GM19452 (cell line): ENCODE data around the gene GLOD4.

ENCODE experiments used
- ATAC-seq: cut with Tn5 transposase; IDR thresholded peaks from one replicate; pipeline ENCODE4 v1.9.1; 2021; ENCODE audit not compliant: unreplicated experiment

The GLOD4 gene

DNA sequence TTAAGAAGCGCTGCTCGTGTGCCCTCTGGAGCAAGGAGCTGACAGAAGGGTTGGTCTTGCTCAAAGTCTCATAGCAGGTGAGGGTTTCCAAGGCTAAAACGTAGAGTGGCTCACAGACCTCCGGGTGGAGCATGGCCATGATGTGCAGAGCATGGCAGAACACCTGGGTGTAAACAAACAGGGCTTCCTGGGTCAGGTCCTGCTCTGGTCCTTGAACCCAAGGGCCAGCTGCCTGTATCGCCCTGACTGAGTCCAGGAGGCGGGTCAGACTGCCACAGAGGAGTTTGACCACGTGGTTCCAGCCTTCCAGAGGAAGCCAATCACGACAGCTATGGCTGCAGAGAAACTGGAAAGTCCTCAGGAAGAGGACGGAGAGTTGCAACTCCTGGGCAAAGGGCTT, 37.1 kb downstream of the GLOD4 start:
- ATAC-seq = no peak

DNA sequence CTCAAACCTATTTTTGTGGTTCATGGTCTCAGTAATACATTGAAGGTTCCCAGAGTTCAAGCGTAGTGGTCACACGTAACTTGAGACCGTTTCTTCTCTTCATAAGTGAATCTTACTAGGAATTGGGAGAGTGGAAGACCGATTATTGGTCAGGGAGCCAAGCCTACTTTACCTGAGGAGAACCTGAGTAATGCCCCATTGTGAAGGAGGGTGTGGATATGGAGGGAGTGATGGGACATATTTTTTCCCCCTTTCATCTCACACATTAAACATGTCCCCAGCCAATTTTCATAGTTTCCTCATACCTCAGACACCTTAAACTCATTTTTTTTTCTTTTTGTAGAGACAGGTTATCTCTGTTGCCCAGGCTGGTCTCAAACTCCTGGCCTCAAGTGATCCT, 38.9 kb downstream of the GLOD4 start:
- no peak for ATAC-seq

DNA sequence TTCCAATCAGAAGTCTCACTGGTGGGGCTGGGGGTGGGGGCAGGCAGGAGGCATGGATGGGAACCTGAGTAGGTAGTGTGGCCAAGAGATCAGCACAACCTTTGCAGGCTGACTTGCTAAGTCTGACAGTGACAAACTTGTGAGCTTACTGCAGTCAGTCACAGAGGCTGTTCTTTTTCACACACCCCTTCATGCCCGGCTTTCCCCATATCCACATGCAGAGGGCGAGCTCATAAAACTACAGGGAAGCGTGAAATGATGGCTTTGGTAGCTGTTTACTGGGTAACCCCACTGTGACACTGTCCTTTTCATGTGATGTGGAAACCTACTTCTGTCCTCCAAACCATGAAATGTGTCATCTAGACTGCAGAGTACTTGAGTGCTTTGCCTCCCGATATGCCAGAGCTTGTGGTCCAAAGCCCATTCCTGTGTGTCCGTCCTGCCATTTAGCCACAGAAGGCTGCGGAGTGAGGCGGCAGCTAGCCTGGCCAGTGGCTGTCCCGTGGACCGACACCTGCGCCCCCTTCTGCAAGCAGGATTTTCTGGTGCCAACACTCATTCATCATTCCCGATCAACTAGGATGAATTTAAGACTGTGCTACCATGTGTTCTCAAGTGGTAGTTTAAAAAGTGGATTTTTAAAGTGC, 39.8 kb downstream of the GLOD4 start:
- ATAC-seq = no peak

DNA sequence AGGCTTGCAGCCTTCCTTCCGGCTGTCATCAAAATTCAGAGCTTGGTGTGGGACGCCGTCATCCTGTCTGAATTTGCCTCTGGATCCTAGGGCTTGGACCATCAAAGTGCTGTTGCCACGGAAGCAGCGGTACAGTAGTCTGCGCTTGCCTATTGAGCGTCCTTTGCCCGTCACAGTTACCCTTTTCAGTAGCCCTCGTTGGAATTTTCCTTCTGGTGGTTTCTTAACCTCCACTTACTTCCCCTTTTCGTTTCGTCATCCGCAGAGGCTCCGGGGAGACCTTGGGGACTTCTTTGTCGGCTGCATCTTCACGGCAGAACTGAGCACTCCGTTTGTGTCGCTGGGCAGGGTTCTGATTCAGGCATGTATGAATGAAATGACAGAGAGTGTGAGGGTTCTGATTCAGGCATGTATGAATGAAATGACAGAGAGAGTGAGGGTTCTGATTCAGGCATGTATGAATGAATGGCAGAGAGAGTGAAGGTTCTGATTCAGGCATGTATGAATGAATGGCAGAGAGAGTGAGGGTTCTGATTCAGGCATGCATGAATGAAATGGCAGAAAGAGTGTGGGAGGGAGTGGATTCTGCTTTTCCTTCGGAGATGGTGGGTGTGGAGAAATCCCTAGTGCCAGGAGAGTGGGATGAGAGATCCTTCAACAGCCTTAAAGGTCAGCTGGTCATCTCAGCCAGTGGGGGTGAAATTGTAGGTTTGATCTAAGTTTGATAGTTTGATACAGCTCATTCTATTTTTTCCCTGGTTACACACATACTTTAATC, 41.7 kb downstream of the GLOD4 start:
- peak; percentile 74 for ATAC-seq

DNA sequence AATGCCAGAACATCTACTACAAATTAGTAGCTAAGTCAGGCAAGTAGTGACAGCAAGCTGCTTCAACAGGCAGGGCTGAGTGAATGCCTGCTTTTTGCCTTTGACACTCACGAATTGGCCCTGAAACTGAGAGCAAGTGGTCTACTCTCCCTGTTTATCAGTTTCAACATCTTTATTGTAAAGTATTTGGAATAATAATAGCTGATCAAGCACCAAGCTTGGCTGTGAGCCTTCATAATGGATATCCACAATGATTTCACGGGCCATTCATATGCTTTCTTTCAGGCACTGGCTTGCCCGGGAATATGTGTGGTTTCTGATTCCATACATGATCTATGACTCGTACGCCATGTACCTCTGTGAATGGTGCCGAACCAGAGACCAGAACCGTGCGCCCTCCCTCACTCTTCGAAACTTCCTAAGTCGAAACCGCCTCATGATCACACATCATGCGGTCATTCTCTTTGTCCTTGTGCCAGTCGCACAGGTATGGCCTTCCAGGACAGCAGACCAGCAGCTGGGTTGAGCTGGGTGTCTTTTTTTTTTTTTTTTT, 44.4 kb downstream of the GLOD4 start:
- no peak for ATAC-seq

DNA sequence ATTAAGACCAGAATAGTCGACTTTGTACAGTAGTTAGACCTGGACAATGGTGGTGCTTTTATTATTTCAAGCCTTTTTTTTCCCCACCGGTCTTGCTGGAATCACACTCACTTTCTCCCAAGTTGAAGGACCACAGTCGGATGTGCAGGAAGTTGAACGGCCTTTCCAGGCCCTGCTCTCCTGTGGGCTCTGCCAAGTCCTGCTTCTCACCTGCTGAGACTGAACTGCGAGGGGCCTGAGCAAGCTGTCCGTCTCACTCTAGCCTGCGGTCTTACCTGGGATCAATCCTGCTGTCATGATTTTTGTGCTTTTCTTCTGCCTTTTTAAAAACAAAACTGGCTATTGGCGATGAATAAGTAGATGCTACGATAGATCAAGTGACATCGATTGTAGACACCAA, 48.3 kb downstream of the GLOD4 start:
- no peak for ATAC-seq

DNA sequence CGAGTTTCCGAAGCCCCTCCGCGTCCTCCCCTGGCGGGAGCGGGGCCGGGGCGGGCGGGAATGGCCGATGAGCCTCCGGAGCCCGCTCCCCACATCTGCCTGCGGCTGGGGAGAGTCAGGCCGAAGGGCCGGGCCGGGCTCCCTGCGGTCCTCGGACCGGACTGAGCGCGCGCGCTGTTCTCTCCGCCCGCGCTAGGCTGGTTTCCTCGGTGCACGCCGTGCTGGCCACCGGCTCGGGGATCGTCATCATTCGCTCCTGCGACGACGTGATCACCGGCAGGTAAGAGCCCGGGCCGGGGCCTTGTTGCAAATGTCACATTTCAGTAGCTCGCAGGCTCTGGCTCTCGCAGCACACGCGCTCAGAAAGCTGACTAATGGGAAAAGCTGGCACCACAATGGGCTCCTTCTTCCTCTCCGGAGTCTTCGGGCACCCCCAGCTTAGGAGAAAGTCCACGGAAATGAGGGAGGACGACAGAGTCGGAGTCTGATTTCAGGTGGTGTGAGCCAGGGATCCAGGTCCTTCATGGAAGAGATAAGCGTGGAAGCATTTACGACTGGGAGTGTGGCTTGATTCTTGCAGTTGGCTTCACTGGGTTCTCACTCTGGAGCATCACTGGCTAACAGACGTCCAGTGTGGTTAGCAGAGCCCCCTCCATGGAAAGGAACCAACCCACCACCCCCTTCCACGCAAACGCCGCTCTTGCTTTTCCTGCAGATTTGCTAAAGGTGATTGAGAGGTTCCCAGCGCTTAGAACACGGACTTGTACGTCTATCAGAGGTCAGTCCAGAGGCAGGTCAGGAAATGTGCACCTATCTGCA, 49.0 kb downstream of the GLOD4 start:
- ATAC-seq = no peak

DNA sequence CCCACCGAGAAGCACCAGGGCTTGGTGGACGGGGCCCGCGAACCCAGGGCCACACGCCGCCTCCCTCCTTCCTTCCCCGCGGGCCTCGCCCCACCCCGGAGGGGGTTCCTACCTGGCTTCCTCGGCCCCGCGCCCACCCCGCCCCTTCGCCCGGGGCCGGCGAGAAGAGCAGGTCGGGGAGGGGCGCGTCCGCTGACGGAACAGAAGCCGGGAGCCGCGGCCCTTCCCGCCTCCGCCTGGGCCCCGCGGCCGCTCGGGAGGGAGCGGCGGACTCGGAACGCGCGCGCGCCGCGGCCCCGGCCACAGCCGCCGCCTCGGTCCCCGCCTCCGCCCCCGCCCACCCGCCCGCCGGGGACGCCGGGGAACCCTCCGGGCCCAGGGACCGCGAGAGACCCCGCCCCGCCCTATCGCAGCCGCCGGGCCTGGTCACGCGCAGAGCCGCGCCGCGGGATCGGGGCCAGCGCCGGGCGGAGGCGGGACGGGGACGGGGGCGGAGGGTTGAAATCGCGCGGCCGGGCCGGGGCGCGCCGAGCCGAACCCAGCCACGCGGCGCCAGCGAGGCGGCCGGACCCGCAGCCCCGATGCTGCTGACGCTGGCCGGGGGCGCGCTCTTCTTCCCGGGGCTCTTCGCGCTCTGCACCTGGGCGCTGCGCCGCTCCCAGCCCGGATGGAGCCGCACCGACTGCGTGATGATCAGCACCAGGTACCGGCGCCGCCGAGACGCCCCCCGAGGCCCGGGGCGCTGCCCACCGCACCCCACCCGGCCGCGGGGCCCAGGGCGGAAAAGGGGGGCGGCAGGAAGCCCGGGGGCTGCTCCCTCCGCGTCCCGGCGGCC, 49.8 kb downstream of the GLOD4 start, which contains the start of gene TLCD3A:
Gene TLCD3A (plus strand): TSS at position 530 of the 835 bp plus-strand sequence. CDS start 52 bp downstream, at position 582.
- no peak for ATAC-seq

DNA sequence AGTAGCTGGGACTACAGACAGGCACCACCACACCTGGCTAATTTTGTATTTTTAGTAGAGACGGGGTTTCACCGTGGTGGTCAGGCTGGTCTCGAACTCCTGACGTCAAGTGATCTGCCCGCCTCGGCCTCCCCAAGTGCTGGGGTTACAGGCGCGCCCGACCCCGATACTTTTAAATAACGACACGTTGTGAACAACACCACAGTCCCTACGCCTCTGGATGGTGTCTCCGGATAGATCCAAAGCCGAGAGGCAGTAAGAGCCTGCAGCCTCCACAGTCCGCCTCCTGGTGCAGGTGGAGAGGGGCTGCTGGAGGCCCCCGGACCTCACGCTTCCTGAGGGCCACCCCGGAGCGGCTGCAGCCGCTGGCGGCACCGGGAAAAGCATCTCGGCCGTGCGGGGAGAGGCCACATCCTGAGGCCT, 50.4 kb downstream of the GLOD4 start:
- no peak for ATAC-seq

DNA sequence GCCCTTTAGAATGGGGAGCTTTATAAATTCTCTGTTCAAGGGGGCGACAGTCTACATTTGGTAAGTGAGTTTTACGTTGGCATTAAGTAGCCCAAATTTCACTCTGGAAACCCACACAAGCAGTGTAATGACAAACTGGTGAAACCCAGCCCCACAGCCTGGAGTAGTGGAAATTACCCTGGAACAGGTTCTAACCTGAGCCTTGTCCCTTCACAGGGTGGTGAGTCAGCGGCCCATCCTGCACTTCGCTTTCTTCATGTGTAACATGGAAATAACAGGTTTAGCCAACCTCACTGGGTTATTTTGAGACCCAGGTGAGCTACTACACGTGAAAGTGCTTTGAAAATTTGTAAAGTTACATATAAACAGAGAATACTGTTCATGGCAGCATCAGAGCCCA, 53.2 kb downstream of the GLOD4 start:
- no peak for ATAC-seq

DNA sequence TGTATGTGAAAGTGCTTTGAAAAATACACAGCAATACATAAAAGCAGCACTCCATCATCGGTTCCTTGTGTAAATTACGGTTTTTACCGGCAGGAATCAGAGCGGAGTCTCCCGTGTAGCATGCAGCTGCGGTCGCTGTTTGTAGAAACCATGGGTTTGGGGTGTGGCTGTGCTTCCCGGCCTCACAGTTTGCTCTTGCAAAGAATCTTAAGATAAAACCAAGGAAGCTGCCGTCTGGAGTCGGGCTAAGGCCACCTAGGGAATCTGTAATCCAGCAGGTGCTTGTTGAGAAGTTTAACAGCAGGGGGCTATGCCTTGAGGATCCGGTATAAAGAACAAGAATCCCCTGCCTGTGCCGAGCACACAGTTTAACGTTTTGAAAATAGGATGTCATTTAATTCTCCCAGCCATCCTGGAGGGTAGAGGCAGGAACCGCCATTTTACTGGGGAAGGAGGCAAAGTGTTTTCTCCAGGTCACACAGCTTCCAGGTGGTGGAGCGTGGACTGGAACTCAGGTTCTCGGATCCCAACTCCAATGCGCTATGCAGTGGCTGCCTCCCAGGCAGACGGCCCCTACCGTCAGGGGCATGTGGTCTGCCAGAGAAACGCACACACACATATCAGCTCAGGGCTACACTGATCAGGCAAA, 55.7 kb downstream of the GLOD4 start:
- no peak for ATAC-seq

DNA sequence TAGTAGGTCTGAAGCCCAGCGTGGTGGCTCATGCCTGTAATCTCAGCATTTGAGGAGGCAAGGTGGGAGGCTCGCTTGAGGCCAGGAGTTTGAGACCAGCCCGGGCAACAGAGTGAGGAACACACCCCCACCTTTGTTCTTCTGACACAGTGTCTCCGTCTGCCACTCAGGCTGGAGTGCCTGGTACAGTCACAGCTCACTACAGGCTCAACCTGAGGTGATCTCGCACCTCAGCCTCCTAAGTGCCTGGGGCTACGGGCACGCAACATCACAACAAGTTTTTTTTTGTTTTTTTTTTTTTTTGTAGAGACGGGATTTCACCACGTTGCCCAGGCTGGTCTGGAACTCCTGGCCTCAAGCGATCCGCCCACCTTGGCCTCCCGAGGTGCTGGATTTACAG, 56.3 kb downstream of the GLOD4 start:
- ATAC-seq = no peak

DNA sequence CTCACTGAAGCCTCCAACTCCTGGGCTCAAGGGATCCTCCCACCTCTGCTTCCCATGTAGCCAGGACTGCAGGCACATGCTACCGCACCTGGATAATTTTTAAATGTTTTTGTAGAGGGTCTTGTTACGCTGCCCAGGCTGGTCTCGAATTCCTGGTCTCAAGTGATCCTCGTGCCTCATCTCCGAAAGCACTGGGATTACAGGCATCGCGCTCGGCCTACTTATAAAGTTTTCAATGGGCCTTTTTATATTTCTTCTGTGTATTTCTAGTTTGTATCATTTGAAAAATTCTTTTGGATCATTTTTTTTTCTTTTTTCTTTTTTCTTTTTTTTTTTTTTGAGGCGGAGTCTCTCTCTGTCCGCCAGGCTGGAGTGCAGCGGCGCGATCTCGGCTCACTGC, 57.0 kb downstream of the GLOD4 start:
- ATAC-seq = no peak

DNA sequence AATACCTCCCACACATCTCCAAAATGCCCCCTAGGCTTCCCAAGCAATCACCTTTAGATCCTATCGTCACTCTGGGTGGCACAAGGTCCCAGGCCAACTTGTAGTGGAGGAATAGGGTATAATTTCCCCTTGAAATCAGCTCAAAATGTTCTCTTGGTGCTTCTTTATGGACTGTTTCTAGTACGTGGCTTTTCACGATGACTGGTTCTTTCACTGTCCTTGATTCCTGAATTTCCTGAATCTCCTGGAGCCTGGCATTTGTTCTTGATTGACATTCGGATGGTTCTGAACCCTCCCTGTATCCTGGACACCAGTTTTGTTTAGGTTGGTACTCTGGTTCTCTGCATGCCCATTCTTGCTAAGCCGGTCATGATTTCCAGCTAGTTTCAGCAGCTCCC, 60.5 kb downstream of the GLOD4 start:
- ATAC-seq = no peak

DNA sequence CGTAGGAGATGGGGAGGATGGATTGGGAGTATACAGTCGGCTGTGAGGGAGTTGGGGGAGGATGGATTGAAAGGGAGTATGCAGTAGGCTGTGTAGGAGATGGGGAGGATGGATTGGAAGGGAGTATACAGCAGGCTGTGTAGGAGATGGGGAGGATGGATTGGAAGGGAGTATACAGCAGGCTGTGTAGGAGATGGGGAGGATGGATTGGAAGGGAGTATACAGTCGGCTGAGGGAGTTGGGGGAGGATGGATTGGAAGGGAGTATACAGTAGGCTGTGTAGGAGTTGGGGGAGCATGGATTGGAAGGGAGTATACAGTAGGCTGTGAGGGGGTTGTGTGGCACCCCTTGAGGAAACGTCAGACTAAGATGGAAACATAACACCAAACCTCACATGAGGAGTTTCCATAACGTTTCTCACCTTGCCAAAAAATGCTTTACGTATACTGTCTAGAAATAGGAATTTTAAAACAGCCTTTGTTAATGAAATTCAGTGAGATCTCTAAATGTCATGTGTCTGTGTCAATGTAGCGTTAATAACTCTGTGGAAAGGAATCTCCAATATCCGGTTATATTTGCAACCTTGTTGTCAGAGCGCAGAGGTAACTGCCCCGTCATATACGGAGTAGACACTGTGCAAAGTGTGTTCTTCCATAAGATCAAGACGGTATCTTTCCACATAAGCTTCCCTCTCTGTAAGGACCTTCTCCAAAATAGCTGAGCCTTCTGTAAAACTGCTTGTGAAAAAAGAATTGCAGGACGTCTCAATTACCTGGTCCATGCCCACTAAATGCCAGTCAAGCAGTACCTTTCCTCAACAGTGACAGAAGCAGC, 61.2 kb downstream of the GLOD4 start:
- no peak for ATAC-seq

DNA sequence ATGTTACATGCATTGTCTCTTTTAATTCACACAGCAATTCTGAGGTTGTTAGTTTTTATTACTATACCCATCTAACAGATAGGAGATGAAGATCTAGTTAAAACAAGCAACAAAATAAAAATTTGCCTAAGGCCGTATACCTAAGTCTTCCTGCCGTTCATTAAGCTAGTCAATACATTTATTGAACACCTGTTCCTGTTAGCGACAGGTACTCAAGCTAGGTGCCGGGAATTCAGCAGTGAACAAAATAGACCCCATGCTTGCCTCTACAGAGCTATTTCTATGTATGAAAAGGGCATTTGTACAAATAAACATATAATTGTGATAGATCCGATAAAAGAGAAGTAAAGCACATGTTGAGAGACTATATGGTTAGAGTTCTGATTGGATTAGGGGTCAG, 64.0 kb downstream of the GLOD4 start:
- ATAC-seq = no peak
